Renal cortical epithelial cell (primary cell): ENCODE results near the gene WDR26. TPM values are rescaled to one million over a fixed set of nuclear protein-coding genes. Genes with fewer than 3 reads are reported as not detected.

Experiments
- DNase-seq: peaks from one replicate; pipeline ENCODE4 v3.0.0-alpha.2; 2011; ENCODE audit warnings: low read depth
- total RNA-seq: library from RNA; depleted of rRNA; stranded (reverse); fragments of >200 nt; gene quantifications from 2 replicates; pipeline ENCODE4 v1.2.3, GENCODE V29; 2014

Gene WDR26
- total RNA-seq, 1 donor from 2014 or later: 150 TPM

- no peak for DNase-seq
These were observed 41.3 kb downstream of the WDR26 start for GRCh38 chr1:224393294-224393693.

- DNase-seq: no peak
These were observed 42.0 kb downstream of the WDR26 start for GRCh38 chr1:224392411-224393249.

GRCh38 chr1:224390517-224390916 lies 44.1 kb downstream of the WDR26 start:
- no peak for DNase-seq

- DNase-seq: no peak
These were observed 46.7 kb downstream of the WDR26 start for GRCh38 chr1:224387943-224388342.

GRCh38 chr1:224387302-224387912 lies 47.2 kb downstream of the WDR26 start:
- DNase-seq: no peak

GRCh38 chr1:224383218-224383617 lies 51.4 kb downstream of the WDR26 start:
- no peak for DNase-seq

GRCh38 chr1:224381880-224382548 lies 52.6 kb downstream of the WDR26 start:
- peak; percentile 17 for DNase-seq

GRCh38 chr1:224380003-224380402 lies 54.6 kb downstream of the WDR26 start:
- peak; percentile 8 for DNase-seq

- no peak for DNase-seq
These were observed 55.6 kb downstream of the WDR26 start for GRCh38 chr1:224378855-224379631.

- DNase-seq: peak; percentile 80
These were observed 57.0 kb downstream of the WDR26 start for GRCh38 chr1:224377676-224378006.

- no peak for DNase-seq
These were observed 59.5 kb downstream of the WDR26 start for GRCh38 chr1:224375059-224375458.

GRCh38 chr1:224373008-224373590 lies 61.5 kb downstream of the WDR26 start:
- no peak for DNase-seq

- DNase-seq: no peak
These were observed 66.2 kb downstream of the WDR26 start for GRCh38 chr1:224368409-224368808.

- DNase-seq: no peak
These were observed 75.4 kb downstream of the WDR26 start for GRCh38 chr1:224359207-224359606.

- no peak for DNase-seq
These were observed 76.4 kb downstream of the WDR26 start for GRCh38 chr1:224358237-224358636.

- DNase-seq: peak; percentile 70
These were observed 76.9 kb downstream of the WDR26 start for GRCh38 chr1:224357626-224358124.

- DNase-seq: peak; percentile 92
These were observed 77.6 kb downstream of the WDR26 start, which contains the start of gene CNIH4 for GRCh38 chr1:224356685-224357625. CNIH4 (plus strand) TSS chr1:224356879; CDS start chr1:224356925, 46 bp downstream.

- DNase-seq: no peak
These were observed 80.3 kb downstream of the WDR26 start for GRCh38 chr1:224353975-224354925.
